ENCODE data around the gene TRAF5.

Gene TRAF5

DNA sequence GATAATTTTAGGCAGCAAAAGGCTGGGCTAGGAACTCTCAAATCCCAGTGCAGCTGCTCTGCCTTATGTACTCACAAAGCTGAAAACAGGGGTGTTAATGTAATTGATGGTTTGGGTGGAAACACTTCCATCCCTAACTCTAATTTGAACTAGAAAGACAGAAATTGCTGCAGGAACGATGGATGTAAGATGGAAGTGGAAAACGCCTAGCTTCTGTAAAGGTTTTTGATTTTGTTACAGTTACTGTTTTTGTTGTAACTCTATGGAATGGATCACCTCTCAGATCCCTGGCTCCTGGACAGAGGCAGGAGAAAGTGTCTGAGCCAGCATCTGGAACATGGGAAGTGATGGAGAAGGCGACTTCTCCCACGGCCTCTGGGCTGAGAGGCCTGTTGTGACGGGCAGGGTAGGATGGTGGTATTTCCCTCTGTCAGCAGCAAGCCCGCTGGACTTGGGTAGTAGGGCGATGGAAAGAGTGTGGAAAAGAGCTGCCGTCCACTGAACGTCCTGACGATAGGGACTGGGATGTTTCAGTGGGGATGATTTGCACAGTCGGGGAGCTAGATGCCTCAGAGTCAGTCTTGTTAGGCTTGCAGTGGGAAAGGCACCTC lies 1.6 kb downstream of the TRAF5 start:
- DNase-seq, result no peak

- DNase-seq, result no peak
Observed at GRCh38 chr1:211328866-211329475, 2.3 kb downstream of the TRAF5 start.

- DNase-seq, result no peak
Observed at GRCh38 chr1:211329764-211330201, 3.1 kb downstream of the TRAF5 start.

DNA sequence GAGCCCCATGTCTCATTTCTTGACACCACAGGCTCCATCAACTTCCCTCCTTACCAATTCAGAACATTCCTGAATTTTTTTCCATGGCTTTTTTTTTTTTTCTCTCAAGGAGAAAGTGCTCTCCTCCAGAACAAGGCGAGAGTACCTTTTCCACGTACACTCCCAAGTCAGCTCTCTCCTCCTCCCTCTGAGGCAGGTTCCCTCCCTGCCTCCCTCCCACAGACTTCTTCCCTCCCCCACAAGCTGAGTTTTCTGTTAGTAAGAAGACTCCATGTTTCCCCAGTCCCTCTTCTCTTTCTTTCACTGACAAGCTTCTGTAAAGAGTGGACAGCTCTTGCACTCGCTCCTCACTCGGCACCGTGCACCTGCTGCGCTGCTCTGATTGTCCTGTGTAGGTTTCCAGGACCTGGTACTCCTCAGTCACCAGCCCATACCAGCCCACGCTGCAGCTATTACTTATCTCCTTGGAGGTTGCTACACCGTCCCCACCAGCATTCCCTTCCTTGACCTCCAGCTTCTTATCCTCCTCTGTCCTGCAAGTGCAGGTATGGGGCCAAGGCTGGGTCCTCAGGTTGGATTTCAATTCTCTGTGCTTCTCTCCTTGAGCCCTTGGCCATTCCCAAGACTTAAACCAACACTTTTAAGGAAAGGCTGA lies 3.8 kb downstream of the TRAF5 start:
- DNase-seq, result no peak

DNA sequence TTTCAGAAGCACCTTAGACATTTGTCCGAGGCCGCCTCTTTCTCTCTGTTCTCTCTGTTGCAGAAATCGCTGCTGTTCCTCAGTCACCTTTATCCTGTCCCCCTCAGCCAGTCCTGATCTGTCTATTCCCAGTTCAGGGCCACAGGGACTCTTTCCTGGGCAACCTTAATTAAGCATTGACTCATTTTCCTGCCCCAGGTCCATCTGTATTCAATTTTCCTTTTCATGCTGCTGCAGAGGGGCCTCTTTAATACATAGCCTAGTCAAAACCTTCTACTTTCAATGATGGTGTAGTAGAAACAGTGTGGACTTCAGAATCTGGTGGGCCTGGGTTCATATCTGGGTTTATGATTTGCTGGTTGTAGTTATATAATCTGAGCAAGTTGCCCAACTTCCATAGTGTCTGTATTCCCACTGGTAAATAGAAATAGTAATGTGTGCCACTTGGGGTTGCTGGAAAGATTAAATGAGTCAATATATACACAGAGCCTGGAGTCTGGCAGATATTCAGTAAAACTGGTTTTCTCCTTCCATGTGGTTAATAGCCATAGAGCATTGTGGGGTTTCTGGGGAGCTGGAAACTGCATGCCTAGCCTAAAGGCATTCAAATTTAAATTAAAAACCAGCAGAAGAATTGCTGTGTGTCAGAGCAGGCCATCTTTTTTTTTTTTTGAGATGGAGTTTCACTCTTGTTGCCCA lies 4.5 kb downstream of the TRAF5 start:
- no peak for DNase-seq

- DNase-seq, result no peak
Observed at GRCh38 chr1:211332036-211332616, 5.5 kb downstream of the TRAF5 start.

- no peak for DNase-seq
Observed at GRCh38 chr1:211332830-211333229, 6.2 kb downstream of the TRAF5 start.

GRCh38 chr1:211333906-211334305 lies 7.3 kb downstream of the TRAF5 start:
- DNase-seq, result no peak

DNA sequence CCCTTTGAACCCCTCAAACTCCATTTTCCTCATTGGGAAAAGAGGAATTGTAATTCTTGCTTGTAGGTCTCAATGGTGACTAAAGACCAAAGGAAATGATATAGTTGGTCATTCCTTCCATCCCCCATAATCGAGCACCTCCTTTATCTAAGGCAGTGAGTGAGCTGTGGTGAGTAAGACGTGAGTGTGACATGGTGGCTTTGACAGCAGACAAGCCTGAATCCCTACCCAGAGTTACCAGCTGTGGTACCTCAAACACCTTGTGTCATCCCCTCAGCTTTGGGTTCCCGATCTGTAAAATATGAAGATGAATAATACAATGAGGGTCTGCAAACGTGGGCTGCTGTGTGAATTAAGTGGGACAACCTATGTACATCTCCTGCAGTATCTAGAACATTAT lies 8.4 kb downstream of the TRAF5 start:
- no peak for DNase-seq

GRCh38 chr1:211335522-211336157 lies 9.0 kb downstream of the TRAF5 start:
- no peak for DNase-seq

- no peak for DNase-seq
Observed at GRCh38 chr1:211336161-211336560, 9.5 kb downstream of the TRAF5 start.

DNA sequence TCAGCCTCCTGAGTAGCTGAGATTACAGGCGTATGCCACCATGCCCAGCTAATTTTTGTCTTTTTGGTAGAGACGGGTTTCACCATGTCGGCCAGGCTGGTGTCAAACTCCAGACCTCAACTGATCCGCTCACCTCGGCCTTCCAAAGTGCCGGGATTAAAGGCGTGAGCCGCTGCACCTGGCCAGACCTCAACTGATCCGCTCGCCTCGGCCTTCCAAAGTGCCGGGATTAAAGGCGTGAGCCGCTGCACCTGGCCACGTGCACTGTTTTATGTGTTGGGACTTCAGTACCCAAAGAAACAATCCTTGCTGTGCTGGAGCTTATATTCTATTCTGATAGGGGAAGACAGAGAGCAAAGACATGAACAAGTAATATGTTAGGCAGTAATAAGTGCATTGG lies 10.1 kb downstream of the TRAF5 start:
- DNase-seq, result no peak

DNA sequence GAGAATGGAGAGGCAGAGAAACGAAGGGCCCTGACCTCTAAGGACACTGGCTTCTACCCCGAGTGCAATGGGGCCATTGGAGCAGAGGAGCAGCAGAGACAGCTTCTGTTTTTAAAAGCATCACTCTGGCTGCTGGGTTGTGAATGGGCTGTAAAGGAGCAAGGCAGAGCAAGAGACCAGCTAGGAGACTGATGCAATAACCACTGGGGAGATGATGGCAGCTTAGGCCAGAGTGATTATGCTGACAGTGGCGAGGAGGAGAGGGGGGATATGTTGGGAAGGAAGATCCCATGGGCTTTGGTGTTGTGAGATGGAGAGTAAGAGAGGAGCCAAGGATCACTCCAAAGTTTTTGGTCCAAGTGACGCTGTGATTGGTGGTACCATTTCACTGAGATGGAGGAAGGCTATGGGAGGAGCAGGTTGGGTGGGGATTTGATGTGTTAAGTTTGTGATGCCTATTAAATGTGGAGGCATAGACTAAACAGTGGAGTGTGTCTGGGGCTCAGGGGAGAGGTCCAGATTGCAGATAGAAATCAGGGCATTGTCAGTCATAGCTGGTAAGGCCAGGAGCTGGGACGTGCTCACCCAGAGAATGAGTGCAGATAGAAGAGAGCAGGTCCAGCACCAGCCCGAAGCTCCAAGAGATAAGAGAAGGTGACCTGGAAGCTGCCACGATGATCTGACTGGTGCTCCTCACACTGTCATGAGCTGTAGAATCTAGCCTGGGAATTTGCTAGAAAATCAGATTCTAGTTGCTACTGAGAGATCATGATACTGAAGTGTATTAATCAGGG lies 11.0 kb downstream of the TRAF5 start:
- no peak for DNase-seq

DNA sequence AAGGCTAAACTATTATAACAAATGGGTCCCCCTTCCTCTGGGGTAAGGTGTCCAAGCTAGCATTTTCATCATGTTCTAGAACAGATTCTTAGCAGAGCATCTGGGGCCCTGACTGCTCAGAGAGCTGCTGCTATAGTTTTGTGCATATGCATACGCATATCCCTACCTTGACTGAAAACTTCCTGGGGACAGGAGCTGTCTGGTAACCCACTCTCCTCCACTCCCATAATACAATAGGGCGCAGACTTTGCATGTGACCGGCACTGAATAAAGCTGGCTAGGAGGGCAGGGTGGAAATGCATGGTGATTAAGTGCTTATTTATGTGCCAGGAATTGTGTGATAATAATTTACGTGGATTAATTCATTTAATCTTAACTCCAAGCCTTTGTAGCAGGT lies 11.6 kb downstream of the TRAF5 start:
- no peak for DNase-seq

GRCh38 chr1:211339631-211340041 lies 13.0 kb downstream of the TRAF5 start:
- no peak for DNase-seq

GRCh38 chr1:211340622-211341507 lies 14.2 kb downstream of the TRAF5 start:
- DNase-seq, result no peak

- DNase-seq, result no peak
Observed at GRCh38 chr1:211341999-211342398, 15.4 kb downstream of the TRAF5 start.

GRCh38 chr1:211343607-211344006 lies 17.0 kb downstream of the TRAF5 start:
- DNase-seq, result no peak

- no peak for DNase-seq
Observed at GRCh38 chr1:211344152-211344618, 17.6 kb downstream of the TRAF5 start.

DNA sequence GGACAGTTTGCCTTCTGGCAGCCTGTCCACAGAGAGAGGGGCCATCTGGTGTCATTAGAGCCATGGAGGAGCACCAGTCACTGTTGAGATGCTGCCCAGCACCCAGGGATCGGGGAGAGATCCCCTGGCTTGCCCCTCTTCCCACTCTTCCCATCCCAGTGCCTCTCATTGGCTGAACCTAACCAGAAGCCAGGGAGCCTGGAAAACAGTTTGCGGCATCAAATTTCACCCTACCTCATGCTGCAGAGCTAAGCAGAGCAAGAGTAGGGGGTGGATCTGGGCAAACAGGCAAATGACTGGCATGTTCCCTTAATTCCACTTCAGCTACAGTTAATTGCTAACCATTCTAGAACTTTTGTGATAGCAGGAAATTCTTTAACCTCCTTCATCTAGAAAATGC lies 19.1 kb downstream of the TRAF5 start:
- no peak for DNase-seq
